ENCODE results near the gene CNTN6.

DNA sequence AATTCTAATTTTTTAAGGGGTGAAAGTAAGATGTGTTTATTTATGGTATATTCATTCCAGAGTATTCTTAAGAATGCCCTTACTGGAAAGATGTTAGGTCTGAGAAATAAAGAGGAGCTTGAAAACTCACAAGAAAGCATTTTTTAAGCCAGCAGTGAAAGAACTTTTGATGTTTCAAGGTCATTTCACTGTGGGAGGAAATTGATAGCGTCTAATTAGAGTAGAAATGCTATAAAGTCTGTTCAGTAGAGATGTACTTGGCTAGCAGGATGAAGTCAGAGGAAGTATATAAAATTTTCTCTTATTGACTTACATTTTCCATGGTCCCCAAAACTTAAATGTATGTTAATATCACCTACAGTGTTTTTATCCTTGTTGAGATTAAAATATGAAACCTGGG lies 354.6 kb downstream of the CNTN6 start:
- TF ChIP-seq, protein P1, sequence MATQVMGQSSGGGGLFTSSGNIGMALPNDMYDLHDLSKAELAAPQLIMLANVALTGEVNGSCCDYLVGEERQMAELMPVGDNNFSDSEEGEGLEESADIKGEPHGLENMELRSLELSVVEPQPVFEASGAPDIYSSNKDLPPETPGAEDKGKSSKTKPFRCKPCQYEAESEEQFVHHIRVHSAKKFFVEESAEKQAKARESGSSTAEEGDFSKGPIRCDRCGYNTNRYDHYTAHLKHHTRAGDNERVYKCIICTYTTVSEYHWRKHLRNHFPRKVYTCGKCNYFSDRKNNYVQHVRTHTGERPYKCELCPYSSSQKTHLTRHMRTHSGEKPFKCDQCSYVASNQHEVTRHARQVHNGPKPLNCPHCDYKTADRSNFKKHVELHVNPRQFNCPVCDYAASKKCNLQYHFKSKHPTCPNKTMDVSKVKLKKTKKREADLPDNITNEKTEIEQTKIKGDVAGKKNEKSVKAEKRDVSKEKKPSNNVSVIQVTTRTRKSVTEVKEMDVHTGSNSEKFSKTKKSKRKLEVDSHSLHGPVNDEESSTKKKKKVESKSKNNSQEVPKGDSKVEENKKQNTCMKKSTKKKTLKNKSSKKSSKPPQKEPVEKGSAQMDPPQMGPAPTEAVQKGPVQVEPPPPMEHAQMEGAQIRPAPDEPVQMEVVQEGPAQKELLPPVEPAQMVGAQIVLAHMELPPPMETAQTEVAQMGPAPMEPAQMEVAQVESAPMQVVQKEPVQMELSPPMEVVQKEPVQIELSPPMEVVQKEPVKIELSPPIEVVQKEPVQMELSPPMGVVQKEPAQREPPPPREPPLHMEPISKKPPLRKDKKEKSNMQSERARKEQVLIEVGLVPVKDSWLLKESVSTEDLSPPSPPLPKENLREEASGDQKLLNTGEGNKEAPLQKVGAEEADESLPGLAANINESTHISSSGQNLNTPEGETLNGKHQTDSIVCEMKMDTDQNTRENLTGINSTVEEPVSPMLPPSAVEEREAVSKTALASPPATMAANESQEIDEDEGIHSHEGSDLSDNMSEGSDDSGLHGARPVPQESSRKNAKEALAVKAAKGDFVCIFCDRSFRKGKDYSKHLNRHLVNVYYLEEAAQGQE (IDR thresholded peaks at IDR 0.05; ENCODE audit: unreplicated experiment): no peak
- TF ChIP-seq ZNF114 (CRISPR knock-in tag; IDR thresholded peaks at IDR 0.05): no peak

Data from GM23338 (cell line).